Mucosa of rectum (tissue), 2 donors: ENCODE results near the gene HSPE1.
"Not testable (repeated sequence)": the region's sequence is repeated elsewhere in the genome, so short reads cannot be mapped to it uniquely, and the experiment has no call there.

Experiments
- H3K27ac ChIP-seq, 2 donors: one replicate each; pipeline ENCODE4 v1.7.0; 2013; ENCODE audit warnings: inconsistent platforms in 2 of 2, low read depth in 2 of 2, low read length in 2 of 2
- H3K27me3 ChIP-seq, 2 donors: one replicate each; pipeline ENCODE4 v1.7.0; 2013; ENCODE audit warnings: low read length in 2 of 2; ENCODE audit not compliant: control insufficient read depth in 2 of 2, insufficient read depth in 2 of 2
- H3K36me3 ChIP-seq, 2 donors: one replicate each; pipeline ENCODE4 v1.7.0; 2013; ENCODE audit warnings: low read length in 2 of 2; ENCODE audit not compliant: control insufficient read depth in 2 of 2, insufficient read depth in 2 of 2
- H3K4me1 ChIP-seq, 2 donors: one replicate each; pipeline ENCODE4 v1.7.0; 2013; ENCODE audit warnings: low read length in 2 of 2, mild to moderate bottlenecking in 1 of 2; ENCODE audit not compliant: control insufficient read depth in 2 of 2, insufficient read depth in 2 of 2
- H3K4me3 ChIP-seq, 2 donors: one replicate each; pipeline ENCODE4 v1.7.0; 2013; ENCODE audit warnings: low read length in 2 of 2
- H3K9ac ChIP-seq, 2 donors: one replicate each; pipeline ENCODE4 v1.7.0; 2013; ENCODE audit warnings: low read length in 2 of 2, low read depth in 1 of 2, mild to moderate bottlenecking in 1 of 2
- H3K9me3 ChIP-seq, 2 donors: one replicate each; pipeline ENCODE4 v1.7.0; 2013; ENCODE audit warnings: low read length in 2 of 2; ENCODE audit not compliant: control insufficient read depth in 2 of 2
- donor health status: healthy.
- donor health status: Normal muscosa, but diverticular disease.

HSPE1 gene

DNA sequence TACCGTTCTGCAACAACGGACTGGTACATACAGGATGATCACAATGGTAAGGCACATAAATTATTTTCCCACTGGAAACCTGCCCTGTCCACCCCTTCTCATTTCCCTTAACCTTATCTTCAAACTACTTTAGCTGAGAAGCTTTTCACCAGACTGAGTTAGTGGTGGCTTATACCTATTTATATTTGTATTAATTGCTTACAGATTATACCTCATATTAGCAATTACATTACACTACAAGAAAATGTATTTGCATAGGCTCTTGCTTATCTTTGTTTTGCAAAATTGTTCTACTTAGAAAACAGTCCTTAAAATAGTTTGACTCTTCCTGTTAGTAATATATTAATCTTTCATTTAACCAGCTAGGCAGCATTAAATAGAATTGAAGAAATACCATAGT lies 51.1 kb downstream of the HSPE1 start:
- H3K9me3 ChIP-seq, H3K27me3 ChIP-seq, H3K4me3 ChIP-seq, H3K9ac ChIP-seq, H3K4me1 ChIP-seq, H3K27ac ChIP-seq: not testable (repeated sequence)
- H3K36me3 ChIP-seq: peaks cover 23 to 25% of the 10 kb centered on the region in 2 donors
